Measurements from ENCODE around the gene CDKL5. TPM values are rescaled to one million over a fixed set of nuclear protein-coding genes. Genes with fewer than 3 reads are reported as not detected.

CDKL5 gene
- total RNA-seq, 6 experiments from 2014 or later, result 5.6 to 5.9 (median 5.8) TPM

GRCh38 chrX:18643243-18643642 lies 217.8 kb downstream of the CDKL5 start:
- DNase-seq, result no peak
- Mint-ChIP-seq H3K4me1 (ENCODE audit: low read depth) (no peaks in the 10 kb centered on the region), H3K9me3 (no peaks in the 10 kb centered on the region), H3K4me3 (no peak overlapping the region), H3K36me3 (ENCODE audit: low read depth) (no peaks in the 10 kb centered on the region), H3K27ac (no peak overlapping the region), H3K27me3 (ENCODE audit: insufficient read depth) (peaks cover 6% of the 10 kb centered on the region)
- TF ChIP-seq, protein P1, sequence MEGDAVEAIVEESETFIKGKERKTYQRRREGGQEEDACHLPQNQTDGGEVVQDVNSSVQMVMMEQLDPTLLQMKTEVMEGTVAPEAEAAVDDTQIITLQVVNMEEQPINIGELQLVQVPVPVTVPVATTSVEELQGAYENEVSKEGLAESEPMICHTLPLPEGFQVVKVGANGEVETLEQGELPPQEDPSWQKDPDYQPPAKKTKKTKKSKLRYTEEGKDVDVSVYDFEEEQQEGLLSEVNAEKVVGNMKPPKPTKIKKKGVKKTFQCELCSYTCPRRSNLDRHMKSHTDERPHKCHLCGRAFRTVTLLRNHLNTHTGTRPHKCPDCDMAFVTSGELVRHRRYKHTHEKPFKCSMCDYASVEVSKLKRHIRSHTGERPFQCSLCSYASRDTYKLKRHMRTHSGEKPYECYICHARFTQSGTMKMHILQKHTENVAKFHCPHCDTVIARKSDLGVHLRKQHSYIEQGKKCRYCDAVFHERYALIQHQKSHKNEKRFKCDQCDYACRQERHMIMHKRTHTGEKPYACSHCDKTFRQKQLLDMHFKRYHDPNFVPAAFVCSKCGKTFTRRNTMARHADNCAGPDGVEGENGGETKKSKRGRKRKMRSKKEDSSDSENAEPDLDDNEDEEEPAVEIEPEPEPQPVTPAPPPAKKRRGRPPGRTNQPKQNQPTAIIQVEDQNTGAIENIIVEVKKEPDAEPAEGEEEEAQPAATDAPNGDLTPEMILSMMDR (IDR thresholded peaks at IDR 0.05), result no peak

DNA sequence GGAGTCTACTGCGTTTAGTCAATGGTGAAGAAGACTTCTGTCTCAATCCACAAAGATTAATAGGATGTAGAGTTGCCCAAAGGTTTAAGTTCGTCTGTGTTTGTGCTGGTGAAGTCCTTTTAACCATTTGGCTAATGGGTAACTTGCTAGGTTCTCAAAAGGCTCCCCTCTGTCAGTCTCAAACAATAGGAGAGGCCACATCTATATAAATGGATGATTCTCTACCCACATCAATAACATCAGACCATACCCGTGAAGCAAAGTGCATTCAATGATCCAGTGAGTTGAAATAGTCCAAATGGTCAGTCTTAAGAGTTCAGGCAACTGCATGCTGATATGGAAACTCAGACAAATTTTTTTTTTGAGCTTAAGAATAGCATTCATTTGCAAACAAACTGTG lies 218.4 kb downstream of the CDKL5 start:
- Mint-ChIP-seq H3K9me3 (no peaks in the 10 kb centered on the region), H3K4me1 (ENCODE audit: low read depth) (no peaks in the 10 kb centered on the region), H3K27me3 (ENCODE audit: insufficient read depth) (peaks cover 6% of the 10 kb centered on the region), H3K4me3 (no peak overlapping the region), H3K27ac (no peak overlapping the region), H3K36me3 (ENCODE audit: low read depth) (no peaks in the 10 kb centered on the region)
- DNase-seq, result no peak
- TF ChIP-seq, protein P1 (IDR thresholded peaks at IDR 0.05), result no peak

DNA sequence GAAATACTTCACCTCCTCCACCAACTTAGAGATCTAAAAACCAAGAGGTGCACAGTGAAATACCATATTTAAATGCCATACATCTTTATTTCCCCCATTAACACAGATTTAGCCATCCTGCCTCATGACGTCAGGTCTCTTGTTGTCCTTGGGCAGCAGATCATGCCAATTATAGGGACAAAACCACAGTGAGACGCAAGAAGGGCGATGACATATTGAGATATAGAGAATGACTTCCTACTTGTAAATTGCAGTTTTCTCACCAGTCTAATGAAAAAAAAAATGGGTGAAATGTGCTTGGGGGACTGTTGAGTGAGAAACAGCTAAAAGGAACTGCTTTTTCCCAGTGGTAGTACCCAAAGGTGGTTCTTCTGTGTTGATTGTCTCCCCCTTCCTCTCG lies 222.2 kb downstream of the CDKL5 start:
- H3K27me3 Mint-ChIP-seq (ENCODE audit: insufficient read depth), result peaks cover 6% of the 10 kb centered on the region
- H3K4me1 Mint-ChIP-seq (ENCODE audit: low read depth), result no peaks in the 10 kb centered on the region
- H3K4me3 Mint-ChIP-seq, result no peak overlapping the region
- H3K27ac Mint-ChIP-seq, result no peak overlapping the region
- H3K36me3 Mint-ChIP-seq (ENCODE audit: low read depth), result no peaks in the 10 kb centered on the region
- TF ChIP-seq, protein P1 (IDR thresholded peaks at IDR 0.05), result no peak
- no peak for DNase-seq
- no peaks in the 10 kb centered on the region for H3K9me3 Mint-ChIP-seq

- H3K4me3 Mint-ChIP-seq, result no peak overlapping the region
- no peak overlapping the region for H3K27ac Mint-ChIP-seq
- no peaks in the 10 kb centered on the region for H3K9me3 Mint-ChIP-seq
- TF ChIP-seq, protein P1 (IDR thresholded peaks at IDR 0.05), result no peak
- H3K27me3 Mint-ChIP-seq (ENCODE audit: insufficient read depth), result peaks cover 5% of the 10 kb centered on the region; the same call in 1 of the 2 replicates
- no peaks in the 10 kb centered on the region for H3K36me3 Mint-ChIP-seq (ENCODE audit: low read depth)
- no peak for DNase-seq
- no peaks in the 10 kb centered on the region for H3K4me1 Mint-ChIP-seq (ENCODE audit: low read depth)
Measured at GRCh38 chrX:18649498-18649951, 224.1 kb downstream of the CDKL5 start.

GRCh38 chrX:18650662-18651061 lies 225.3 kb downstream of the CDKL5 start:
- TF ChIP-seq, protein P1 (IDR thresholded peaks at IDR 0.05), result no peak
- Mint-ChIP-seq H3K9me3 (no peaks in the 10 kb centered on the region), H3K4me1 (ENCODE audit: low read depth) (no peaks in the 10 kb centered on the region), H3K27me3 (ENCODE audit: insufficient read depth) (peaks cover 1% of the 10 kb centered on the region; the same call in 1 of the 2 replicates), H3K36me3 (ENCODE audit: low read depth) (no peaks in the 10 kb centered on the region), H3K27ac (no peak overlapping the region), H3K4me3 (no peak overlapping the region)
- DNase-seq, result no peak

GRCh38 chrX:18652636-18653035 lies 227.2 kb downstream of the CDKL5 start:
- Mint-ChIP-seq H3K27ac (no peak overlapping the region), H3K27me3 (ENCODE audit: insufficient read depth) (peaks cover 1% of the 10 kb centered on the region; the same call in 1 of the 2 replicates), H3K36me3 (ENCODE audit: low read depth) (no peaks in the 10 kb centered on the region), H3K4me1 (ENCODE audit: low read depth) (no peaks in the 10 kb centered on the region), H3K9me3 (no peaks in the 10 kb centered on the region), H3K4me3 (no peak overlapping the region)
- DNase-seq, result no peak
- TF ChIP-seq, protein P1 (IDR thresholded peaks at IDR 0.05), result no peak
